ENCODE results near the gene C4A. TPM values are rescaled to one million over a fixed set of nuclear protein-coding genes. Genes with fewer than 3 reads are reported as not detected.

C4A gene
- total and polyA plus RNA-seq, 2 of the 13 experiments (the other 11 are each of a cell fraction or from before 2014, with no cell fraction given) = 165 to 478 TPM

GRCh38 chr6:31956796-31957195 lies 25.1 kb upstream of the C4A start:
- Histone ChIP-seq H2AFZ (ENCODE audit: low read length) (no peak overlapping the region), H3K4me1 (ENCODE audit: insufficient read depth, low read length) (peaks cover 37% of the 10 kb centered on the region), H3K9ac (ENCODE audit: insufficient read depth, low read depth, low read length) (no peak overlapping the region), H3K36me3 (replicated peaks in 1 of 2; ENCODE audit: control insufficient read depth in 1 of 2, insufficient read depth in 2 of 2, low read length in 2 of 2) (peaks cover 31 to 66% of the 10 kb centered on the region in 2 experiments), H3K4me3 (replicated peaks in 1 of 3; ENCODE audit: insufficient read depth in 1 of 3, low read depth in 2 of 3, low read length in 3 of 3) (no peak overlapping the region), H3K27ac (ENCODE audit: extremely low read length, insufficient read depth, low read length) (no peak overlapping the region), H3K27me3 (ENCODE audit: control insufficient read depth in 1 of 2, insufficient read depth in 2 of 2, low read length in 2 of 2) (no peaks in the 10 kb centered on the region; a peak in 1 of 5 replicates), H3K9me3 (ENCODE audit: low read length) (no peaks in the 10 kb centered on the region), H4K20me1 (ENCODE audit: insufficient read depth, low read length) (no peaks in the 10 kb centered on the region), H3K4me2 (ENCODE audit: low read depth, low read length) (no peak overlapping the region), H3K79me2 (ENCODE audit: insufficient read depth, low read length) (peaks cover 39% of the 10 kb centered on the region)
- CTCF ChIA-PET (ENCODE audit: low intra/inter-chr PET ratio, low total read pairs) = no interaction called here
- intact Hi-C loops (cut with micrococcal nuclease; ENCODE audit: unreplicated experiment) = loop anchor here (10.0 kb wide), 1 partner anchor 122 kb away; no protein-coding TSS in a partner anchor
- in situ Hi-C loops (cut with HindIII; ENCODE audit: extremely low pct_ligation_motif_present, low pct_unique_long_range_greater_than_20kb) = no loop called here
- DNase-seq (ENCODE audit: low spot score) (no peak), FAIRE-seq (no peak), ATAC-seq (no peak)
- BruUV-seq (replicated peaks) = no TSS peak
- POLR2A ChIA-PET = interaction anchor here (0.6 to 7.7 kb wide), 5 partner anchors 11 to 33 kb away, joined by 3 to 142 read pairs (median 4); partner anchors contain the start of genes CFB and DXO
- WGBS (ENCODE audit: low lambda C conversion rate) = 97% methylated on average over 3 of the region's 3 CpGs
- TF ChIP-seq PAF1 (CRISPR knock-in tag; IDR thresholded peaks at IDR 0.05) (0 out of 2 replicates have a peak, but pooled peaks have one; percentile 29), SIX1 (CRISPR knock-in tag; IDR thresholded peaks at IDR 0.05; ENCODE audit: borderline replicate concordance) (no peak), ZNF607 (CRISPR knock-in tag; IDR thresholded peaks at IDR 0.05; ENCODE audit: borderline replicate concordance) (no peak), POLR2A (IDR thresholded peaks at IDR 0.05; ENCODE audit: insufficient read depth in 1 of 2, low read depth in 2 of 2, low read length in 2 of 2) (peak in 1 of 2 experiments; percentile 29; a peak in 1 of 4 replicates)

GRCh38 chr6:31958412-31958740 lies 23.5 kb upstream of the C4A start:
- CTCF ChIA-PET (ENCODE audit: low intra/inter-chr PET ratio, low total read pairs) = no interaction called here
- TF ChIP-seq ZNF724P (CRISPR knock-in tag; IDR thresholded peaks at IDR 0.05; ENCODE audit: borderline replicate concordance) (0 out of 2 replicates have a peak, but pooled peaks have one; percentile 44), MED8 (CRISPR knock-in tag; IDR thresholded peaks at IDR 0.05; ENCODE audit: insufficient replicate concordance) (no peak), ZBTB8A (CRISPR knock-in tag; IDR thresholded peaks at IDR 0.05; ENCODE audit: borderline replicate concordance, low read depth) (0 out of 2 replicates have a peak, but pooled peaks have one; percentile 17), SMAD1 (CRISPR knock-in tag; IDR thresholded peaks at IDR 0.05; ENCODE audit: borderline replicate concordance, low read depth) (0 out of 2 replicates have a peak, but pooled peaks have one; percentile 16), ZNF296 (CRISPR knock-in tag; conservative IDR thresholded peaks at IDR 0.05) (0 out of 2 replicates have a peak, but pooled peaks have one; percentile 66), BCL3 (CRISPR knock-in tag; IDR thresholded peaks at IDR 0.05) (0 out of 2 replicates have a peak, but pooled peaks have one; percentile 12)

More at GRCh38 chr6:31958412-31958740, 23.5 kb upstream of the C4A start:
- DNase-seq (ENCODE audit: low spot score) (no peak), ATAC-seq (peak; percentile 21), FAIRE-seq (no peak)
- POLR2A ChIA-PET = interaction anchor here (1.0 to 7.7 kb wide), 17 partner anchors 8 to 339 kb away, joined by 3 to 142 read pairs (median 6); partner anchors contain the start of genes C2, CFB, DXO and EHMT2
- Histone ChIP-seq H3K36me3 (replicated peaks in 1 of 2; ENCODE audit: control insufficient read depth in 1 of 2, insufficient read depth in 2 of 2, low read length in 2 of 2) (peaks cover 40 to 68% of the 10 kb centered on the region in 2 experiments), H3K4me1 (ENCODE audit: insufficient read depth, low read length) (peaks cover 31% of the 10 kb centered on the region), H3K9ac (ENCODE audit: insufficient read depth, low read depth, low read length) (peak overlapping the region; percentile 91), H3K4me3 (replicated peaks in 1 of 3; ENCODE audit: insufficient read depth in 1 of 3, low read depth in 2 of 3, low read length in 3 of 3) (peak overlapping the region; percentile 81 to 98 (median 95)), H3K27ac (ENCODE audit: extremely low read length, insufficient read depth, low read length) (peak overlapping the region; percentile 71), H2AFZ (ENCODE audit: low read length) (no peak overlapping the region), H3K9me3 (ENCODE audit: low read length) (no peaks in the 10 kb centered on the region), H3K27me3 (ENCODE audit: control insufficient read depth in 1 of 2, insufficient read depth in 2 of 2, low read length in 2 of 2) (no peaks in the 10 kb centered on the region; a peak in 1 of 5 replicates), H4K20me1 (ENCODE audit: insufficient read depth, low read length) (no peaks in the 10 kb centered on the region), H3K79me2 (ENCODE audit: insufficient read depth, low read length) (peaks cover 39% of the 10 kb centered on the region), H3K4me2 (ENCODE audit: low read depth, low read length) (peak overlapping the region; percentile 97)
- no TSS peak for BruUV-seq (replicated peaks)
- intact Hi-C loops (cut with micrococcal nuclease; ENCODE audit: unreplicated experiment) (loop anchor here (10.0 kb wide), 1 partner anchor 124 kb away; no protein-coding TSS in a partner anchor), in situ Hi-C loops (cut with HindIII; ENCODE audit: extremely low pct_ligation_motif_present, low pct_unique_long_range_greater_than_20kb) (no loop called here)
- under 1% methylated on average over 11 of the region's 11 CpGs for WGBS (ENCODE audit: low lambda C conversion rate)

All from HepG2 (cell line).